Loucy (cell line): ENCODE measurements around the gene IAH1.

ENCODE experiments used
- EZH2phosphoT487 ChIP-seq: fragments of 200-600 bp; IDR thresholded peaks from 2 replicates; pipeline ENCODE4 v1.6.1; 2018; ENCODE audit warnings: antibody characterized with exemption, mild to moderate bottlenecking, moderate library complexity, borderline replicate concordance
- TF ChIP-seq, protein P1 (sequence below): fragments of 200-600 bp; sonication (generic); conservative IDR thresholded peaks from 2 replicates; pipeline ENCODE4 v1.5.1; 2014; ENCODE audit warnings: mild to moderate bottlenecking, antibody characterized with exemption, low read length

DNA sequence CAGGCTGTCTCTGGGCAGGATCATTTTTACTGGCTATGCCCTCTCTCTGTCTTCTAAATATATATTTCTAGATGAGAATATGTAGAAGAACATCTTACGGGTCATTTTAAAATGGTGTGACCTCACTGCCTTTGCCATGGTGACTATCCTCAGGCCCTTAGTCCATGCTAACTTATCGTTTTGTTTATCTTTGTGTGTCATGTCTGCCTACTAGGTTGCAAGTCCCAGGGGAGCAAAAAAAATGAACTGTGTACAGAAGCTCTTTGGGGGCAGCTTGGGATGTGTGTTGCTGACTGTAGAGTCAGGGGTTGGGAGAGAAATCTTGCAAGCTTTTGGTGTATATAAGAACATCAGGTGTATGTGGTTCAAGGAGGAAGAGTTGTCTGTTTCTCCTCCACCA lies 39.9 kb upstream of the IAH1 start:
- TF ChIP-seq, protein P1, sequence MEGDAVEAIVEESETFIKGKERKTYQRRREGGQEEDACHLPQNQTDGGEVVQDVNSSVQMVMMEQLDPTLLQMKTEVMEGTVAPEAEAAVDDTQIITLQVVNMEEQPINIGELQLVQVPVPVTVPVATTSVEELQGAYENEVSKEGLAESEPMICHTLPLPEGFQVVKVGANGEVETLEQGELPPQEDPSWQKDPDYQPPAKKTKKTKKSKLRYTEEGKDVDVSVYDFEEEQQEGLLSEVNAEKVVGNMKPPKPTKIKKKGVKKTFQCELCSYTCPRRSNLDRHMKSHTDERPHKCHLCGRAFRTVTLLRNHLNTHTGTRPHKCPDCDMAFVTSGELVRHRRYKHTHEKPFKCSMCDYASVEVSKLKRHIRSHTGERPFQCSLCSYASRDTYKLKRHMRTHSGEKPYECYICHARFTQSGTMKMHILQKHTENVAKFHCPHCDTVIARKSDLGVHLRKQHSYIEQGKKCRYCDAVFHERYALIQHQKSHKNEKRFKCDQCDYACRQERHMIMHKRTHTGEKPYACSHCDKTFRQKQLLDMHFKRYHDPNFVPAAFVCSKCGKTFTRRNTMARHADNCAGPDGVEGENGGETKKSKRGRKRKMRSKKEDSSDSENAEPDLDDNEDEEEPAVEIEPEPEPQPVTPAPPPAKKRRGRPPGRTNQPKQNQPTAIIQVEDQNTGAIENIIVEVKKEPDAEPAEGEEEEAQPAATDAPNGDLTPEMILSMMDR, result no peak
- no peak for TF ChIP-seq EZH2phosphoT487
